ENCODE data around the gene ATP8A2.

DNA sequence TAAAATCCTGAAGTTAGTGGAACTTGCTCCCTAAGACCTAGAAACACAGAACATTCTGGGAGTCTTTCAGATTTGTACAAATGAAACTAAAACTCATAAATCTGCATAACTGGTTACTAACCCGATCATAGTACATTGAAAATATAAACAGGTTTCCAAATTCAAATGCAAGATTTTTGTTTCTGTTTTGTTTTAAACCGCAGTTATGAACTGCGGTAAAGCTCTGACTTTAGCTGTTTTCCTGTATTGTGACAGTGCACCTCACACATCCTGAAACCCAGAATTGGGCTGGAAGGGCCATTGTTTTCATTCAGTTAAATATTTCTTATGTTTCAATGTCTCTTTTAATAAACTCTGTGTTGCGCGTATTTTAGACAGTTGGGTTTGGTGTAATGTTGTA is 475.4 kb downstream of the ATP8A2 start:
- TF ChIP-seq, protein P1, sequence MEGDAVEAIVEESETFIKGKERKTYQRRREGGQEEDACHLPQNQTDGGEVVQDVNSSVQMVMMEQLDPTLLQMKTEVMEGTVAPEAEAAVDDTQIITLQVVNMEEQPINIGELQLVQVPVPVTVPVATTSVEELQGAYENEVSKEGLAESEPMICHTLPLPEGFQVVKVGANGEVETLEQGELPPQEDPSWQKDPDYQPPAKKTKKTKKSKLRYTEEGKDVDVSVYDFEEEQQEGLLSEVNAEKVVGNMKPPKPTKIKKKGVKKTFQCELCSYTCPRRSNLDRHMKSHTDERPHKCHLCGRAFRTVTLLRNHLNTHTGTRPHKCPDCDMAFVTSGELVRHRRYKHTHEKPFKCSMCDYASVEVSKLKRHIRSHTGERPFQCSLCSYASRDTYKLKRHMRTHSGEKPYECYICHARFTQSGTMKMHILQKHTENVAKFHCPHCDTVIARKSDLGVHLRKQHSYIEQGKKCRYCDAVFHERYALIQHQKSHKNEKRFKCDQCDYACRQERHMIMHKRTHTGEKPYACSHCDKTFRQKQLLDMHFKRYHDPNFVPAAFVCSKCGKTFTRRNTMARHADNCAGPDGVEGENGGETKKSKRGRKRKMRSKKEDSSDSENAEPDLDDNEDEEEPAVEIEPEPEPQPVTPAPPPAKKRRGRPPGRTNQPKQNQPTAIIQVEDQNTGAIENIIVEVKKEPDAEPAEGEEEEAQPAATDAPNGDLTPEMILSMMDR (IDR thresholded peaks at IDR 0.05), result no peak
- TF ChIP-seq POLR2A (IDR thresholded peaks at IDR 0.05), result no peak
